GM23248 (cell line): ENCODE results near the gene TCF12. TPM values are rescaled to one million over a fixed set of nuclear protein-coding genes. Genes with fewer than 3 reads are reported as not detected.

Experiments
- DNase-seq: peaks from one replicate; pipeline ENCODE4 v3.0.0-alpha.2; 2015
- H2AFZ ChIP-seq: fragments of 200-600 bp; sonication (generic); 2 replicates; pipeline ENCODE4 v1.6.1; 2016; ENCODE audit warnings: antibody characterized with exemption
- H3F3A ChIP-seq: fragments of 200-600 bp; sonication (generic); 2 replicates; pipeline ENCODE4 v1.6.1; 2016; ENCODE audit warnings: mild to moderate bottlenecking, antibody characterized with exemption, mixed run types; ENCODE audit not compliant: insufficient read depth
- H3K27ac ChIP-seq: fragments of 200-600 bp; sonication (generic); 2 replicates; pipeline ENCODE4 v1.5.1; 2016; ENCODE audit warnings: mild to moderate bottlenecking
- H3K27me3 ChIP-seq: fragments of 200-600 bp; sonication (generic); replicated peaks from 2 replicates; pipeline ENCODE4 v1.6.1; 2016; ENCODE audit warnings: mild to moderate bottlenecking; ENCODE audit not compliant: insufficient read depth
- H3K36me3 ChIP-seq: fragments of 200-600 bp; sonication (generic); 2 replicates; pipeline ENCODE4 v1.6.1; 2016; ENCODE audit warnings: low read depth, mild to moderate bottlenecking
- H3K4me1 ChIP-seq: fragments of 200-600 bp; sonication (generic); 2 replicates; pipeline ENCODE4 v1.6.1; 2016; ENCODE audit warnings: mild to moderate bottlenecking; ENCODE audit not compliant: insufficient read depth
- H3K4me2 ChIP-seq: fragments of 200-600 bp; sonication (generic); one replicate; pipeline ENCODE4 v1.6.1; 2016; ENCODE audit warnings: mild to moderate bottlenecking; ENCODE audit not compliant: unreplicated experiment
- H3K4me3 ChIP-seq: fragments of 200-600 bp; sonication (generic); 2 replicates; pipeline ENCODE4 v1.5.1; 2016; ENCODE audit warnings: mild to moderate bottlenecking
- H3K79me2 ChIP-seq: fragments of 200-600 bp; sonication (generic); 2 replicates; pipeline ENCODE4 v1.6.1; 2016; ENCODE audit warnings: mild to moderate bottlenecking; ENCODE audit not compliant: insufficient read depth
- H3K9ac ChIP-seq: fragments of 200-600 bp; sonication (generic); 2 replicates; pipeline ENCODE4 v1.6.1; 2016; ENCODE audit warnings: mild to moderate bottlenecking
- H3K9me2 ChIP-seq: fragments of 200-600 bp; sonication (generic); 2 replicates; pipeline ENCODE4 v1.6.1; 2016; ENCODE audit warnings: mixed run types, mild to moderate bottlenecking, moderate library complexity; ENCODE audit not compliant: insufficient read depth
- H3K9me3 ChIP-seq: fragments of 200-600 bp; sonication (generic); one replicate; pipeline ENCODE4 v1.6.1; 2017; ENCODE audit warnings: low read depth
- H4K20me1 ChIP-seq: fragments of 200-600 bp; sonication (generic); 2 replicates; pipeline ENCODE4 v1.6.0; 2016; ENCODE audit not compliant: insufficient read depth
- EZH2 ChIP-seq: fragments of 200-600 bp; sonication (generic); IDR thresholded peaks from 2 replicates; pipeline ENCODE4 v1.6.1; 2018; ENCODE audit warnings: antibody characterized with exemption, mild to moderate bottlenecking; ENCODE audit not compliant: insufficient read depth, poor library complexity, severe bottlenecking
- EZH2phosphoT487 ChIP-seq: fragments of 200-600 bp; sonication (generic); IDR thresholded peaks from 2 replicates; pipeline ENCODE4 v1.6.1; 2018; ENCODE audit warnings: antibody characterized with exemption, moderate library complexity, mild to moderate bottlenecking, low read depth; ENCODE audit not compliant: insufficient read depth
- WGBS, 2 experiments: methylation state at CpG; one replicate each; pipeline ENCODE4 v1.1.6; 2015 to 2017; ENCODE audit warnings: low lambda C conversion rate in 2 of 2, low coverage in 1 of 2; ENCODE audit errors: missing lambda C conversion rate in 2 of 2; 5-methylcytosine and 5-hydroxymethylcytosine counted together
- in situ Hi-C: fragments of 300-500 bp; cut with MboI; formaldehyde crosslinking; loops from 2 replicates; pipeline ENCODE4 v1.15.0; 2020
- polyA plus RNA-seq: library from polyadenylated mRNA; unstranded; fragments of >200 nt; fragmentation: Nextera tagmentation; extraction: Ambion mirVana; gene quantifications from 2 replicates; pipeline ENCODE4 v1.2.1, GENCODE V29; 2016
- total RNA-seq: library from RNA; depleted of rRNA; stranded (reverse); fragments of >200 nt; shearing (Covaris generic); gene quantifications from 2 replicates; pipeline ENCODE4 v1.2.3, GENCODE V29; 2014

TCF12 gene
- total and polyA plus RNA-seq, 2 experiments from 2014 or later, result 53.6 to 58.6 TPM

DNA sequence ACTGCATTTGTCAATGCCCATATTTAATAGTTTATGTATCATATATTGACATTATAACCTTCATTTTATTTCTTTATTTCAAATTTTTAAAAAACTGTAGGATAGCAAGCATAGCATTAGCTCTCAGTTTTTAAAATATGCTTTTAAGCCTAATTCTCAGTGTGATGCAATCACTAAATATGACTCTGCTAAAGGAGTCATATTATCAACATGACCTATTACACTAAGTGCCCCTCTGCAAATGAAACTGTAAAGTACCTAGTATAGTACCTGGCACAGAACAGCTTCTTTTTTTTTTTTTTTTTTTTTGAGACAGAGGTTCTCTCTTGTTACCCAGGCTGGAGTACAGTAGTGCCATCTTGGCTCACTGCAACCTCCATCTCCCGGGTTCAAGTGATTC is 278.4 kb downstream of the TCF12 start:
- H3K36me3 ChIP-seq, result peaks cover 23% of the 10 kb centered on the region; the same call in 1 of the 2 replicates
- H4K20me1 ChIP-seq, result no peaks in the 10 kb centered on the region
- H3K27me3 ChIP-seq, result no peaks in the 10 kb centered on the region
- H3K9me2 ChIP-seq, result no peaks in the 10 kb centered on the region
- in situ Hi-C loops, result no loop called here
- H3K9me3 ChIP-seq, result no peaks in the 10 kb centered on the region
- no peak overlapping the region for H3K4me3 ChIP-seq
- DNase-seq, result peak; percentile 23
- 100% methylated on average over 1 of the region's 1 CpG for WGBS, 2 experiments
- H3K79me2 ChIP-seq, result no peaks in the 10 kb centered on the region; the same call in 1 of the 2 replicates
- no peak overlapping the region for H2AFZ ChIP-seq
- TF ChIP-seq EZH2 (no peak), EZH2phosphoT487 (no peak)
- no peak overlapping the region for H3K4me2 ChIP-seq
- H3K9ac ChIP-seq, result no peak overlapping the region
- H3K4me1 ChIP-seq, result no peaks in the 10 kb centered on the region
- H3F3A ChIP-seq, result no peaks in the 10 kb centered on the region
- H3K27ac ChIP-seq, result no peak overlapping the region

DNA sequence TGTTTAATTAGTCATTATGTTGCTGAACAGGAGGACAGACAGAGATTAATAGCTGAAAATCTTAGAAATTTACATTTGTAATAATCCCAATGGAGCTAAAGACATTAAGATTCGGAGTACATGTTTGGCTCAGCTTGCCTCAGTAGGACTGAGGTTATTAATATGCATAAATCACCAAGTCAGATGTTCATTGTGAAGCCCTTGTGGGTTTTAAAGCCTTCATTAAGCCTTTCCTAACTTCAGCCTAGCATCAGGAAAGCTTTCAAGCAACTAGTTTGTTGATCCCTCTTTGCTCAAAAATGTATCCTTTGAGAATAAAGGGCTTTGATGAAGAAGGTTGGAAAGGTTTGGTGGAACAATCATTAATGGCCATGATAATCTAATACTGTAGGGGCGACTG is 279.7 kb downstream of the TCF12 start:
- Histone ChIP-seq H3K9ac (no peak overlapping the region), H3F3A (no peaks in the 10 kb centered on the region), H3K36me3 (peaks cover 17% of the 10 kb centered on the region; the same call in 1 of the 2 replicates), H3K79me2 (no peaks in the 10 kb centered on the region; the same call in 1 of the 2 replicates), H3K4me1 (no peaks in the 10 kb centered on the region), H3K9me2 (no peaks in the 10 kb centered on the region), H3K27ac (no peak overlapping the region), H3K4me2 (no peak overlapping the region), H3K9me3 (no peaks in the 10 kb centered on the region), H3K4me3 (no peak overlapping the region), H3K27me3 (no peaks in the 10 kb centered on the region), H4K20me1 (no peaks in the 10 kb centered on the region), H2AFZ (no peak overlapping the region)
- in situ Hi-C loops, result no loop called here
- TF ChIP-seq EZH2phosphoT487 (no peak), EZH2 (no peak)
- 91 to 96% methylated on average over 2 of the region's 2 CpGs for WGBS, 2 experiments
- DNase-seq, result no peak

DNA sequence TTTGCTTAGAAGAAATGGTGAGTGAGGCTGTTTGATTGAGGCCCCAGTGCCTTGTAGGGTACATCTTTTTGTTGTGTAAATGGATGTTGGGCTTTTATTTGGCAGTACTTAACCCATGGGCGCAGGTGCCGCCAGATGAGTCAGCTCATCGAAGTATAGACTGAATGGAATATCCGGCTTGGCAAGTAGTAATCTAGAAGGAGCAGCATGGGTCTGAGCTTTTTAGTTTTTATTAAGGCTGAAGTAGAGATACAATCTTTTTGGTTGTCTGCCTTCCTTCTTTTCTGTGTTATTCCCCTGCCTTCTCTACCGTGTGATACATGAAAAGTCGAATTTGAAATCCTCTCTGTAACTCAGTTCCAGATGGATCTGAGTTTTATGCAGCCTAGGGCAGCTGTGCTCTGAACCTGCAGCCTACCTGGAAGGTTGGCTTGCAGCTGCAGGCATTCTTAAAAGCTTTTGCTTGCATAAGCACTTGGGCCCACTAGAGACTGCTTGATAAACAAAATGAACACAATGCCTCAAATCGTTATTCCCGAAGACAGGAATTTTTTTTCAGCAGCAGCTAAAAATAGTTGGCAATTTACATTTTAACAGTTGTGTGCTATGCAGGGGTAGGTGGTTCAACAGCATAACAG is 280.3 kb downstream of the TCF12 start:
- Histone ChIP-seq H3K27me3 (no peaks in the 10 kb centered on the region), H4K20me1 (no peaks in the 10 kb centered on the region), H3K79me2 (no peaks in the 10 kb centered on the region; the same call in 1 of the 2 replicates), H3K9me2 (no peaks in the 10 kb centered on the region), H2AFZ (no peak overlapping the region), H3K4me3 (no peak overlapping the region), H3K9ac (no peak overlapping the region), H3K27ac (no peak overlapping the region), H3K4me2 (no peak overlapping the region), H3F3A (no peaks in the 10 kb centered on the region), H3K9me3 (no peaks in the 10 kb centered on the region), H3K36me3 (0 out of 2 replicates have a peak, but pooled peaks cover 10% of the 10 kb centered on the region), H3K4me1 (no peaks in the 10 kb centered on the region)
- WGBS, 2 experiments, result 56 to 58% methylated on average over 8 of the region's 8 CpGs
- in situ Hi-C loops, result no loop called here
- TF ChIP-seq EZH2phosphoT487 (no peak), EZH2 (no peak)
- DNase-seq, result no peak

DNA sequence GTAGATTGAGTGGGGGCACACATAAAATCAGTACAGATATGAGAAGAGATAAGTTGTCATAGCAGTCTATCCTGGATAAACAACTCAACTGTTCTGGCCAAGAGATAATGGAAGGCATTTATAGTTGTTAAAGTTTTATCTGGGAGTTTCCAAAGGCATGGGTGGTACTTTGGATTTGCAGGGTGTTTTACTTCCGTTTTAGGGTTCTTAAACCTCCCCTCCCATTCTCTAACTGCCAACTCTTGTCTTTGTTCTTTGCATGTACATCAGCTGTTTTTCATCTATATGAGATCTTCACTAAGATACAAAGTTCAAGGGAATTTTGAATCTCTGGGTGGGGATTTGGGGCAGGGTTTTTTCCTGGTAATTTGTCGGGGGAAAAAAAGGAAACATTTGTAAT is 283.1 kb downstream of the TCF12 start:
- H3K36me3 ChIP-seq, result 0 out of 2 replicates have a peak, but pooled peaks cover 9% of the 10 kb centered on the region
- H3K4me3 ChIP-seq, result no peak overlapping the region
- H3K27me3 ChIP-seq, result no peaks in the 10 kb centered on the region
- no peaks in the 10 kb centered on the region for H3K9me3 ChIP-seq
- no peak overlapping the region for H2AFZ ChIP-seq
- no peaks in the 10 kb centered on the region for H3F3A ChIP-seq
- 25 to 36% methylated on average over 2 of the region's 2 CpGs for WGBS, 2 experiments
- no peaks in the 10 kb centered on the region for H4K20me1 ChIP-seq
- no peaks in the 10 kb centered on the region for H3K4me1 ChIP-seq
- H3K9ac ChIP-seq, result no peak overlapping the region
- in situ Hi-C loops, result no loop called here
- no peak for DNase-seq
- no peak overlapping the region for H3K4me2 ChIP-seq
- peaks cover 8% of the 10 kb centered on the region for H3K79me2 ChIP-seq
- no peak overlapping the region for H3K27ac ChIP-seq
- no peaks in the 10 kb centered on the region for H3K9me2 ChIP-seq
- TF ChIP-seq EZH2phosphoT487 (no peak), EZH2 (no peak)
